WERI-Rb-1 (cell line): Measurements from ENCODE around the gene NDUFAF8.
A peak's percentile ranks its signal among the peaks of the same experiment; 100 is the strongest.

ENCODE experiments used
- DNase-seq: peaks from one replicate; pipeline ENCODE4 v3.0.0-alpha.2; 2020
- H3K27ac ChIP-seq: fragments of 250-450 bp; sonication (Bioruptor Pico); 2 replicates; pipeline ENCODE4 v1.5.1; 2020; ENCODE audit warnings: mild to moderate bottlenecking, moderate library complexity
- H3K27me3 ChIP-seq: fragments of 250-450 bp; sonication (Bioruptor Pico); 2 replicates; pipeline ENCODE4 v1.5.1; 2021; ENCODE audit warnings: mild to moderate bottlenecking, low read depth, moderate library complexity; ENCODE audit not compliant: insufficient read depth, severe bottlenecking
- H3K36me3 ChIP-seq: fragments of 250-450 bp; sonication (Bioruptor Pico); 2 replicates; pipeline ENCODE4 v1.5.1; 2020; ENCODE audit warnings: mild to moderate bottlenecking, moderate library complexity
- H3K4me3 ChIP-seq: 2 replicates; pipeline ENCODE4 v1.5.1; 2011; ENCODE audit warnings: low read depth, mild to moderate bottlenecking, control low read depth, low read length
- H3K9me3 ChIP-seq: fragments of 250-450 bp; sonication (Bioruptor Pico); 2 replicates; pipeline ENCODE4 v1.5.1; 2021; ENCODE audit warnings: mild to moderate bottlenecking, moderate library complexity; ENCODE audit not compliant: severe bottlenecking
- CTCF ChIP-seq: IDR thresholded peaks from 2 replicates; pipeline ENCODE4 v1.5.1; 2011; ENCODE audit warnings: low read depth, mild to moderate bottlenecking, control low read depth, inconsistent platforms, low read length

The NDUFAF8 gene

GRCh38 chr17:81229666-81229920, 9.5 kb upstream of the NDUFAF8 start:
- no peak for TF ChIP-seq CTCF
- Histone ChIP-seq H3K9me3 (peaks cover 2% of the 10 kb centered on the region), H3K27me3 (no peaks in the 10 kb centered on the region), H3K36me3 (peaks cover 36% of the 10 kb centered on the region), H3K4me3 (no peak overlapping the region), H3K27ac (no peak overlapping the region)
- DNase-seq = no peak

DNA sequence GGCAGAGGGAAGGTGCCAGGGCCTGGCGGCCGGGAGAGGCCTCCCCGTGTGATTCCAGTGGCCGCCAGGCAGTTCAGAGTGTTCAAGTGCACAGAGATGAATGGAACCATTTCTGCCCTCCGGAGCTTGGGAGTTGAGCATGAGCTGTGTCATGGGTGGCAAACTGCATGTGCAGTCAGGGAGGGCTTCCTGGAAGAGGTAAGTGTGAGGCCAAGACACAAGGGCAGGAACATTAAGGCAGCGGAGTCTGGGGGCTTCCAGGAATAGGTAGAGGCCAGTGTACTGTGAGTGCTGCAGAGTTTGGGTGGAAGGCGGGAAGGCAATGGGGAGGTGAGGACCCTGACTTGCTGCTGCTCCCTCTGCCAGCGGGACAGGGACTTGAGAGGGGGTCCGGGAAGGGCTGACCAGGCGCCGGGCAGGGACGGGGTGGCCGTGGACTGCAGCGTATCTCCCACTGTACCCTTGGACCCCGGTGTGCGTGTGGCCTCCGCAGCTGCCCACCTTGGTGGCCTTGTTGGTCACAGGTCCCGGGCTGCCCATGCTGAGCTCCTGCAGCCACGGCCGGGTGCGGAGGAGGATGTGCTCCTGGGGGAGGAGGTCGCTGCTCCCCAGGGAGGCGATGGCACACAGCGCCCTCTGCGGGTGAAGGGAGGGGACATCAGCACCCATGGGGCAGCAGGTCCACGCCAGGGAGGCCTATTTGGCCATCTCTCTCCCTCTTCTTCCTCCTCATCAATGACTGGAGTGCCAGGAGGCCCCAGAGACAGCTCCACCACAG, 8.9 kb upstream of the NDUFAF8 start:
- Histone ChIP-seq H3K4me3 (no peak overlapping the region), H3K9me3 (peaks cover 2% of the 10 kb centered on the region), H3K27ac (no peak overlapping the region), H3K27me3 (no peaks in the 10 kb centered on the region), H3K36me3 (peaks cover 36% of the 10 kb centered on the region)
- peak; percentile 75 for DNase-seq
- peak; percentile 91 for TF ChIP-seq CTCF

GRCh38 chr17:81231121-81231645, 7.9 kb upstream of the NDUFAF8 start:
- Histone ChIP-seq H3K9me3 (peaks cover 2% of the 10 kb centered on the region), H3K36me3 (peaks cover 36% of the 10 kb centered on the region)

GRCh38 chr17:81231766-81232581, 7.1 kb upstream of the NDUFAF8 start:
- no peak for DNase-seq
- H3K4me3 ChIP-seq = no peak overlapping the region
- no peaks in the 10 kb centered on the region for H3K27me3 ChIP-seq
- H3K9me3 ChIP-seq = peaks cover 2% of the 10 kb centered on the region
- no peak overlapping the region for H3K27ac ChIP-seq
- TF ChIP-seq CTCF = no peak
- peaks cover 36% of the 10 kb centered on the region for H3K36me3 ChIP-seq

More at GRCh38 chr17:81231121-81231645, 7.9 kb upstream of the NDUFAF8 start:
- no peaks in the 10 kb centered on the region for H3K27me3 ChIP-seq
- DNase-seq = no peak
- H3K27ac ChIP-seq = no peak overlapping the region
- no peak overlapping the region for H3K4me3 ChIP-seq
- no peak for TF ChIP-seq CTCF

DNA sequence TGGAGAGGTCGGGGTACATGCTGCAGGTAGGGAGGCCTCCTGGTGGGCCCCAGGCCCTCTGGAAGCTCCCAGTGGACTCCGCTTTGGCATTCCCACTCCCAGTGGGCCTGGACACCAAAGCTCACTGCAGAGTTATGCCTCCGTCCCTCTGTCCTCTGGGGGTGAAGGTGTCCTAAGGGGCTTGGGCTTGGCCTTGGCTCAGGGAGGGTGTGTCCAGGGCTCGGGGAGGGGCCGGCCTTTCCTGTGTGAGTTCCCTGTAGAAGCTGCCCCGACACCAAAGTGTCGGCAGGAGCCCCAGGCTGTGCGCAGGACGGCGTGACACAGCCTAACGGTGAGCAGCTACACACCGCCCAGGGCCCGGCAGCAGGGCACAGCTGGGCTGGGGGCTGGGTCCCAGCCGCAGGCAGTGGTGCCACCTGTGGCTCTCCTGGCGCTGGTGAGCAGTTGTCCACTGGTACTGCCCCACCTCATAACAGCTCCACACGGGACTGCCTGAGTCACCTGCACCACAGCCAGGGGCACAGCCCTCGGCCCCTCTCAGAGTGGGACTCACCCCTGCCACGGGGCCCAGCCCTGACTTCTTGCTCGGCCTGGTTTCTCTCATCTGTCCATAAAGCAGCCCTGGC, 6.4 kb upstream of the NDUFAF8 start:
- TF ChIP-seq CTCF = no peak
- Histone ChIP-seq H3K4me3 (no peak overlapping the region), H3K9me3 (no peaks in the 10 kb centered on the region), H3K27me3 (no peaks in the 10 kb centered on the region), H3K27ac (no peak overlapping the region), H3K36me3 (peaks cover 40% of the 10 kb centered on the region)
- DNase-seq = no peak
